T-cell (primary cell): Measurements from ENCODE around the gene EXOC3L4. TPM values are rescaled to one million over a fixed set of nuclear protein-coding genes. Genes with fewer than 3 reads are reported as not detected.

ENCODE experiments used
- ATAC-seq, 4 experiments: fragments of 200-7000 bp in 3 of 4; fragments of 150-1000 bp in 1 of 4; cut with Tn5 transposase; replicated peaks in 1 of 4; 1 replicate in 3 of 4; 2 replicates in 1 of 4; pipeline ENCODE4 v1.10.0; 2021; ENCODE audit warnings: moderate library complexity in 3 of 4, mild to moderate bottlenecking in 2 of 4, moderate number of reproducible peaks in 1 of 4
- CTCF ChIA-PET, 2 donors: fragments of 300-600 bp; sonication (Branson Sonifier 250); formaldehyde crosslinking; loops; one replicate each; lab custom pipeline; 2022; ENCODE audit warnings: antibody characterized with exemption in 2 of 2; lab: Charles Lee
- POLR2A ChIA-PET, 2 donors: fragments of 300-600 bp; sonication (Branson Sonifier 250); formaldehyde crosslinking; loops; one replicate each; lab custom pipeline; 2022; ENCODE audit warnings: antibody characterized with exemption in 2 of 2; lab: Charles Lee
- DNase-seq, 35 experiments: peaks; one replicate each; pipeline versions ENCODE4 v3.0.0 to v3.0.0-alpha.2; 2013 to 2023
- H3K27ac ChIP-seq: one replicate; pipeline ENCODE4 v1.5.1; 2013; ENCODE audit warnings: low read length
- H3K27me3 ChIP-seq, 2 experiments: replicated peaks in 1 of 2; 1 replicate in 1 of 2; 2 replicates in 1 of 2; pipeline versions ENCODE4 v1.6.1 to v1.7.0; 2013; ENCODE audit warnings: low read length in 1 of 2, mixed read lengths in 1 of 2; ENCODE audit not compliant: control insufficient read depth in 2 of 2, insufficient read depth in 2 of 2; ENCODE audit errors: extremely low read depth in 1 of 2
- H3K36me3 ChIP-seq, 2 donors: 1 replicate in 1 of 2; 2 replicates in 1 of 2; pipeline versions ENCODE4 v1.6.1 to v1.7.0; 2013; ENCODE audit warnings: low read length in 1 of 2; ENCODE audit not compliant: control insufficient read depth in 2 of 2, insufficient read depth in 1 of 2; ENCODE audit errors: extremely low read depth in 1 of 2
- H3K4me1 ChIP-seq, 2 experiments: 1 replicate in 1 of 2; 2 replicates in 1 of 2; pipeline versions ENCODE4 v1.6.1 to v1.7.0; 2013; ENCODE audit warnings: low read length in 2 of 2, mixed read lengths in 1 of 2; ENCODE audit not compliant: insufficient read depth in 2 of 2, control insufficient read depth in 1 of 2; ENCODE audit errors: extremely low read depth in 1 of 2
- H3K4me3 ChIP-seq, 2 donors: 1 replicate in 1 of 2; 2 replicates in 1 of 2; pipeline versions ENCODE4 v1.5.1 to v1.7.0; 2013; ENCODE audit warnings: mild to moderate bottlenecking in 2 of 2, low read length in 1 of 2, moderate library complexity in 1 of 2; ENCODE audit not compliant: control insufficient read depth in 1 of 2; ENCODE audit errors: extremely low read depth in 1 of 2
- H3K9me3 ChIP-seq: 2 replicates; pipeline ENCODE4 v1.7.0; 2013
- H3K27ac Mint-ChIP-seq, 2 donors: one replicate each; pipeline ENCODE4 v1.8.0; 2020 to 2021; ENCODE audit warnings: mild to moderate bottlenecking in 2 of 2, mixed read lengths in 2 of 2
- H3K27me3 Mint-ChIP-seq, 2 donors: one replicate each; pipeline ENCODE4 v1.8.0; 2021 to 2022; ENCODE audit warnings: mixed read lengths in 2 of 2
- H3K36me3 Mint-ChIP-seq: one replicate; pipeline ENCODE4 v1.8.0; 2021; ENCODE audit warnings: mixed read lengths
- H3K4me1 Mint-ChIP-seq, 3 donors: one replicate each; pipeline ENCODE4 v1.8.0; 2020 to 2022; ENCODE audit warnings: mixed read lengths in 3 of 3, mild to moderate bottlenecking in 1 of 3
- H3K4me3 Mint-ChIP-seq, 3 donors: one replicate each; pipeline ENCODE4 v1.8.0; 2020 to 2022; ENCODE audit warnings: mild to moderate bottlenecking in 3 of 3, mixed read lengths in 3 of 3, moderate library complexity in 3 of 3
- H3K9me3 Mint-ChIP-seq, 3 donors: one replicate each; pipeline ENCODE4 v1.8.0; 2020 to 2022; ENCODE audit warnings: mixed read lengths in 3 of 3
- WGBS: methylation state at CpG from one replicate; pipeline ENCODE4 v1.1.5; 2013; ENCODE audit warnings: missing lambda C conversion rate; ENCODE audit not compliant: insufficient coverage; 5-methylcytosine and 5-hydroxymethylcytosine counted together
- total RNA-seq, 35 experiments: library from RNA in 6 of 35; stranded (reverse) in 6 of 35; fragments of 120-200 nt in 1 of 35; gene quantifications; one replicate each; pipeline versions ENCODE4 v1.2.1 to v1.2.4 and lab custom pipeline; 2013 to 2026

EXOC3L4 gene
- total RNA-seq, 5 donors from 2014 or later (not counting 1 experiment from before 2014, with no cell fraction given), result 0.25 TPM; not detected in 4

DNA sequence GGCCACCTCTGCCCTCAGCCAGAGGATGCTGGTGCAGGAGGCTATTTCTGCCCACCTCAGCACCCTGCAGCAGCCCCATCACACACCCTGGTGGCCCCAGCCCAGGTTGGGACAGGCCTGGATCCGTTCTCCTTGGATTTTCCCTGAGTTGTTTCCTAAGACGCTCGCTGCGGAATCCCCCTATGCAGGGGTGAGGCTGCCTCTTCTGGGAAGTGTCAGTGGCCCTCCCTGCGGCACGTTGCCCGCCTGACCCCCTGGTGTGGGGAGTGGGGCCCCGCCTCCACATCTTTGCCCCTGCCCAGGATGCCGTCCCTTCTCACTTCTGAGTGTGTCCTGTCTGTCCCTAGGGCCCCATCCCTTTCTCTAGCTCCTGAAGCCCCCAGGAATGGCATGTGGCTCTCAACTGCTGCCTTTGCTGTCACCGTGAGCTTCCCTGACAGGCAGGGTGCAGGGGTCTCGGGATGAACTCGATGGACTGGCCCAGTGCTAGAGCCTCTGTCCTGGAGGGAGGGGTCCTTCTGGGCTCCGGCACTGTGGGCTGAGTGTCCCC, 594 bp upstream of the EXOC3L4 start:
- H3K4me1 Mint-ChIP-seq, result peaks cover 0 to 5% (median 3%) of the 10 kb centered on the region in 3 donors
- CTCF ChIA-PET, result no interaction called here
- Histone ChIP-seq H3K27ac (no peak overlapping the region), H3K36me3 (no peaks in the 10 kb centered on the region), H3K4me3 (no peak overlapping the region), H3K4me1 (peaks cover 0 to 16% of the 10 kb centered on the region in 2 experiments), H3K27me3 (peaks cover 0 to 49% of the 10 kb centered on the region in 2 experiments), H3K9me3 (no peaks in the 10 kb centered on the region)
- no peak overlapping the region for H3K27ac Mint-ChIP-seq
- DNase-seq (no peak), ATAC-seq (no peak)
- no peaks in the 10 kb centered on the region for H3K9me3 Mint-ChIP-seq
- POLR2A ChIA-PET, result no interaction called here
- peaks cover 0 to 7% of the 10 kb centered on the region in 2 donors for H3K27me3 Mint-ChIP-seq
- 91% methylated on average over 4 of the region's 13 CpGs for WGBS
- no peak overlapping the region for H3K4me3 Mint-ChIP-seq
- no peaks in the 10 kb centered on the region for H3K36me3 Mint-ChIP-seq

DNA sequence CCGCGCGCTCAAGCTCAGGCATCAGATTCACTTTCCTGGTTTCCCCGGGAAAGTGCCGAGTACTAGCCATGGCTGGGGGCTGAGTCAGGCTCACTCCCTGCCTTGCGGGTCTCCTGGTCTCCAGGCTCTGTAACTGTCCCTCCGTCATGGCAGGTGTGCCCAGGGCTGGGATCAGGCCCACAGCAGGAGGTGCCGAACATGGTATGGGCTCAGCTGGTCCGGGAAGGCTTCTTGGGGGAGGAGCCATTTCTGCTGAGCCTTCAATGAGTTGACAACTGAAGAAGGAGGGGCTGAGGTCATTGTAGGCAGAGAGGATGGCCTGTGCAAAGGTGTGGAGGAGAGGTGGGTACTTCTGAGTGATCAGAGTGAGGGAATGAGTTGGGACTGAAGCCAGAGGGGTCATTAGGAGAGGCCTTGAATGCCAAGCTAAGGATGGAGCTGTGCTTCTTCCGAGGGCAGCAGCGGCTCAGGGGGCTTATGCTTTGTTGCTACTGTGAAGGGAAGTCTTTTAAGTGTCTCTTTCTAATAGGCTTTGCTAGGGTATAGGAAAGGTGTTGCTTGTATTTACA, 769 bp downstream of the EXOC3L4 start:
- Histone ChIP-seq H3K9me3 (no peaks in the 10 kb centered on the region), H3K4me1 (peaks cover 0 to 16% of the 10 kb centered on the region in 2 experiments), H3K27me3 (peaks cover 0 to 51% of the 10 kb centered on the region in 2 experiments), H3K4me3 (no peak overlapping the region), H3K27ac (no peak overlapping the region), H3K36me3 (no peaks in the 10 kb centered on the region)
- DNase-seq (no peak), ATAC-seq (no peak)
- H3K36me3 Mint-ChIP-seq, result no peaks in the 10 kb centered on the region
- no peaks in the 10 kb centered on the region for H3K9me3 Mint-ChIP-seq
- H3K27me3 Mint-ChIP-seq, result peaks cover 0 to 11% of the 10 kb centered on the region in 2 donors
- WGBS, result 87% methylated on average over 10 of the region's 11 CpGs
- no peak overlapping the region for H3K4me3 Mint-ChIP-seq
- ChIA-PET CTCF (interaction anchor here in 1 of 2 donors (0.7 to 2.0 kb wide), 2 partner anchors 10 to 398 kb away, joined by 4 to 12 read pairs; no protein-coding TSS in a partner anchor), POLR2A (interaction anchor here in 1 of 2 donors (0.6 kb wide), 1 partner anchor 329 kb away, joined by 4 read pairs; no protein-coding TSS in a partner anchor)
- peaks cover 0 to 5% (median 3%) of the 10 kb centered on the region in 3 donors for H3K4me1 Mint-ChIP-seq
- no peak overlapping the region for H3K27ac Mint-ChIP-seq

GRCh38 chr14:103096387-103096786, 1.9 kb downstream of the EXOC3L4 start:
- 75% methylated on average over 2 of the region's 4 CpGs for WGBS
- Histone ChIP-seq H3K27me3 (peaks cover 0 to 51% of the 10 kb centered on the region in 2 experiments), H3K4me1 (peaks cover 0 to 6% of the 10 kb centered on the region in 2 experiments), H3K9me3 (no peaks in the 10 kb centered on the region), H3K36me3 (no peaks in the 10 kb centered on the region), H3K27ac (no peak overlapping the region), H3K4me3 (no peak overlapping the region)
- ATAC-seq, result no peak
- ChIA-PET CTCF (interaction anchor here (0.6 to 2.0 kb wide), 4 partner anchors 8 to 402 kb away, joined by 3 to 12 read pairs (median 4); no protein-coding TSS in a partner anchor), POLR2A (no interaction called here)
- Mint-ChIP-seq H3K36me3 (no peaks in the 10 kb centered on the region), H3K9me3 (no peaks in the 10 kb centered on the region), H3K27ac (no peak overlapping the region), H3K4me3 (no peak overlapping the region), H3K27me3 (peaks cover 7 to 18% of the 10 kb centered on the region in 2 donors), H3K4me1 (peaks cover 0 to 2% (median 1%) of the 10 kb centered on the region in 3 donors)
- no peak for DNase-seq

- peaks cover 11 to 26% of the 10 kb centered on the region in 2 donors for H3K27me3 Mint-ChIP-seq
- CTCF ChIA-PET, result interaction anchor here in 1 of 2 donors (1.6 to 2.0 kb wide), 2 partner anchors 7 to 403 kb away, joined by 6 to 12 read pairs; no protein-coding TSS in a partner anchor
- H3K36me3 Mint-ChIP-seq, result no peaks in the 10 kb centered on the region
- POLR2A ChIA-PET, result no interaction called here
- Histone ChIP-seq H3K27me3 (peaks cover 0 to 50% of the 10 kb centered on the region in 2 experiments), H3K36me3 (no peaks in the 10 kb centered on the region), H3K27ac (no peak overlapping the region), H3K4me1 (no peaks in the 10 kb centered on the region), H3K4me3 (no peak overlapping the region), H3K9me3 (no peaks in the 10 kb centered on the region)
- H3K9me3 Mint-ChIP-seq, result no peaks in the 10 kb centered on the region
- H3K4me3 Mint-ChIP-seq, result no peak overlapping the region
- DNase-seq, result no peak
- H3K27ac Mint-ChIP-seq, result no peak overlapping the region
- ATAC-seq, result no peak
- H3K4me1 Mint-ChIP-seq, result peaks cover 0 to 2% (median 2%) of the 10 kb centered on the region in 3 donors
- WGBS, result 86% methylated on average over 24 of the region's 26 CpGs
These were observed 2.9 kb downstream of the EXOC3L4 start for GRCh38 chr14:103097244-103097993.

DNA sequence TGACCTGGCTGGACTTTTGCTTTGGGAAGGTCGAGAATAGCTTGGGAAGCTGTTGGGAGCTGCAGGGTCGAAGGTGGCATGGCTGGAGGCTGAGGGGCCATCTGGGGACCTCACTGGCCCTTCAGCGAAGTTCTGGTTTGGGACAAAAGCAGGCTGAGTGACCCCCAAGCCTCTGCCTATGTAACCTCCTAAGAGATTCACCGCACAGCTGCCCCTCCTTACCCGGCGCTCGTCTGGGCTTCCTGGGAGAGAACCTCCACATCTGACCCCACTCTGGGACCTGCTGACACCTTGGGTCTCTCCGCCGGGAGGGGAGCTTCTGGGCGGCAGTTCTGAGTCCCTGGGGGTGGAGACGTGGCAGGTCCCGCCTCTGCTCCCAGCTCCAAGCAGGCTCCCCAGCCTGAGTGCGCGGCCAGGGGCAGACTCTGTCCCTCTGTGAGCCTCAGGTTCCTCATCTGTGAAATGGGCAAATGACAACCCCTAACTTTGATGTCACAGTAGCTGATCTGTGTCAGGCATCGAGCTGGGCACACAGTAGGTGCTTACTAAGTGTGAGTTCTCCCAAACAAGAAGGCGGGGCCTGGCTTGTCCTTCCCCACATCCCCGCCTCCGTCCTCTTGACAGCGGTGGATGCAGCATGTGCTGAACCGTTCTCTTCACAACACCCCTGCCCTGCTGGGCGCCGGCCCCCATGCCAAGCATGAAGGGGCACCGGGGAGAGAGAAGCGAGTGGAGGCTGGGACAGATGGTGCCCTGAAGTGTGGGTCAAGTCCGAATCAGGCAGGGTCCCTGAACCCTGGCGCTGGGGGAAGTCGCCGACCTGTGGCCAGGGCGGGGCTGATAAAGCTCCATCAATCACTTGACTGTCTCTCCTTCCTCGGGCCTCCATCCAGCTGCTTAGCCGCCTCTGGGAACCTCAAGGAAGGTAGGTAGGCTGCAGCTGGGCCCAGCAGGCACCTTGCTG, 3.8 kb downstream of the EXOC3L4 start:
- WGBS, result 83% methylated on average over 26 of the region's 31 CpGs
- H3K9me3 Mint-ChIP-seq, result no peaks in the 10 kb centered on the region

More for the DNA sequence above, 3.8 kb downstream of the EXOC3L4 start:
- Mint-ChIP-seq H3K4me1 (peaks cover 0 to 2% (median 2%) of the 10 kb centered on the region in 3 donors), H3K36me3 (no peaks in the 10 kb centered on the region), H3K4me3 (no peak overlapping the region), H3K27me3 (peaks cover 13 to 34% of the 10 kb centered on the region in 2 donors), H3K27ac (no peak overlapping the region)
- ATAC-seq (no peak), DNase-seq (no peak)
- H3K4me1 ChIP-seq, result no peaks in the 10 kb centered on the region
- H3K4me3 ChIP-seq, result no peak overlapping the region
- H3K9me3 ChIP-seq, result no peaks in the 10 kb centered on the region
- POLR2A ChIA-PET, result no interaction called here
- H3K36me3 ChIP-seq, result no peaks in the 10 kb centered on the region
- H3K27ac ChIP-seq, result no peak overlapping the region
- CTCF ChIA-PET, result interaction anchor here (0.6 kb wide), 2 partner anchors 66 to 85 kb away, joined by 3 read pairs; no protein-coding TSS in a partner anchor
- peaks cover 0 to 57% of the 10 kb centered on the region in 2 experiments for H3K27me3 ChIP-seq
